ENCODE data around the gene KCNMA1. TPM values are rescaled to one million over a fixed set of nuclear protein-coding genes. Genes with fewer than 3 reads are reported as not detected.

KCNMA1 gene
- total RNA-seq, 1 experiment from 2014 or later: 0.49 TPM

- ChIA-PET POLR2A (no interaction called here), RAD21 (ENCODE audit: low non-redundant PET in 1 of 2, low total read pairs in 2 of 2, uncharacterized antibody in 2 of 2, unreplicated experiment in 2 of 2) (interaction anchor here (0.9 to 1.0 kb wide), 2 partner anchors 10 to 227 kb away, joined by 3 to 5 read pairs; no protein-coding TSS in a partner anchor), CTCF (interaction anchor here (0.8 to 3.0 kb wide), 8 partner anchors 10 to 593 kb away, joined by 3 to 34 read pairs (median 5); no protein-coding TSS in a partner anchor)
- H3K9me3 ChIP-seq (ENCODE audit: control insufficient read depth in 1 of 2, insufficient read depth in 1 of 2, low read depth in 1 of 2, low read length in 2 of 2): no peaks in the 10 kb centered on the region
- DNase-seq (ENCODE audit: low read depth, low spot score) (peak; percentile 43), ATAC-seq (peak; percentile 54; the same call in 1 of the 2 replicates)
- no peak overlapping the region for H3K27ac ChIP-seq (ENCODE audit: low read depth, low read length)
- H3K79me2 ChIP-seq (ENCODE audit: insufficient read depth, low read length): no peaks in the 10 kb centered on the region
- H3K4me1 ChIP-seq (ENCODE audit: control insufficient read depth in 1 of 2, insufficient read depth in 2 of 2, low read length in 2 of 2): peaks cover 0 to 29% of the 10 kb centered on the region in 2 experiments; a peak in 2 of 4 replicates
- H3K4me3 ChIP-seq (replicated peaks in 1 of 2; ENCODE audit: low read depth in 1 of 2, low read length in 2 of 2): no peak overlapping the region
- H3K9ac ChIP-seq (ENCODE audit: low read length): no peak overlapping the region
- no peaks in the 10 kb centered on the region for H4K20me1 ChIP-seq (ENCODE audit: insufficient read depth)
- H3K9me2 ChIP-seq (ENCODE audit: insufficient read depth): no peaks in the 10 kb centered on the region
- intact Hi-C loops (cut with micrococcal nuclease): loop anchor here (2.0 to 10.0 kb wide), 2 partner anchors 341 to 479 kb away; no protein-coding TSS in a partner anchor
- BruUV-seq (replicated peaks): no TSS peak
- peak overlapping the region; percentile 42 for H3K4me2 ChIP-seq (ENCODE audit: low read length)
- H2AFZ ChIP-seq (ENCODE audit: low read depth, low read length, poor library complexity, severe bottlenecking): peak overlapping the region; percentile 21
- no peaks in the 10 kb centered on the region for H3K36me3 ChIP-seq (ENCODE audit: control insufficient read depth in 1 of 2, insufficient read depth in 2 of 2, low read length in 2 of 2)
- peaks cover 37% of the 10 kb centered on the region for H3K27me3 ChIP-seq (ENCODE audit: insufficient read depth, low read length)
- no peak for TF ChIP-seq REST (IDR thresholded peaks at IDR 0.05; ENCODE audit: low read depth)
- peak; percentile 42; the same call in 1 of the 2 replicates for TF ChIP-seq MAX (IDR thresholded peaks at IDR 0.05)
- no peak for TF ChIP-seq ZFX (IDR thresholded peaks at IDR 0.05)
- no peak for TF ChIP-seq ZNF274 (IDR thresholded peaks at IDR 0.05; ENCODE audit: low read depth, low read length)
- peak; percentile 73 for TF ChIP-seq JUND (IDR thresholded peaks at IDR 0.05)
- TF ChIP-seq, protein P1, sequence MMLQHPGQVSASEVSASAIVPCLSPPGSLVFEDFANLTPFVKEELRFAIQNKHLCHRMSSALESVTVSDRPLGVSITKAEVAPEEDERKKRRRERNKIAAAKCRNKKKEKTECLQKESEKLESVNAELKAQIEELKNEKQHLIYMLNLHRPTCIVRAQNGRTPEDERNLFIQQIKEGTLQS (IDR thresholded peaks at IDR 0.05): no peak
- no peak for TF ChIP-seq EZH2 (IDR thresholded peaks at IDR 0.05)
- TF ChIP-seq EZH2phosphoT487 (IDR thresholded peaks at IDR 0.05; ENCODE audit: borderline replicate concordance): no peak
- no peak for TF ChIP-seq EGR1 (IDR thresholded peaks at IDR 0.05; ENCODE audit: low read depth)
- no peak for TF ChIP-seq ELF1 (IDR thresholded peaks at IDR 0.05; ENCODE audit: borderline replicate concordance, low read depth)
- no peak for TF ChIP-seq POLR2AphosphoS5 (IDR thresholded peaks at IDR 0.05; ENCODE audit: low read depth, low read length)
- peak; percentile 31; the same call in 1 of the 2 replicates for TF ChIP-seq SP1 (IDR thresholded peaks at IDR 0.05; ENCODE audit: low read depth)
- TF ChIP-seq TCF7L2 (IDR thresholded peaks at IDR 0.05; ENCODE audit: borderline replicate concordance, extremely low read depth, insufficient read depth, insufficient read length): no peak
- 0 out of 2 replicates have a peak, but pooled peaks have one; percentile 6 for TF ChIP-seq CBX3 (IDR thresholded peaks at IDR 0.05; ENCODE audit: low read depth)
- no peak for TF ChIP-seq ZBTB33 (IDR thresholded peaks at IDR 0.05; ENCODE audit: extremely low read depth, insufficient replicate concordance, low read length)
- TF ChIP-seq FOSL1 (IDR thresholded peaks at IDR 0.05; ENCODE audit: low read depth): peak; percentile 73
- TF ChIP-seq SRF (IDR thresholded peaks at IDR 0.05; ENCODE audit: low read depth): no peak
- no peak for TF ChIP-seq YY1 (IDR thresholded peaks at IDR 0.05; ENCODE audit: extremely low read depth, insufficient replicate concordance, low read depth, low read length)
- no peak for TF ChIP-seq CEBPB (IDR thresholded peaks at IDR 0.05; ENCODE audit: low read depth)
These were observed 473.8 kb downstream of the KCNMA1 start for GRCh38 chr10:77163670-77164348.

Measured in HCT116 (cell line).